K562 (cell line): Measurements from ENCODE around the gene CT83. TPM values are rescaled to one million over a fixed set of nuclear protein-coding genes. Genes with fewer than 3 reads are reported as not detected.

ENCODE experiments used
- ATAC-seq: fragments of 200-7000 bp; cut with Tn5 transposase; 3 replicates; pipeline ENCODE4 v1.9.1; 2020; ENCODE audit warnings: moderate library complexity
- BruUV-seq: library from RNA; stranded (reverse); fragments of 400-500 nt; replicated peaks from 2 replicates; lab custom pipeline; 2021; lab: Mats Ljungman, UMichigan
- CTCF ChIA-PET: fragments of 300-600 bp; formaldehyde crosslinking; extraction: SDS; loops from one replicate; lab custom pipeline; 2021; ENCODE audit warnings: low intra/inter-chr PET ratio; lab: Yijun Ruan, JAX
- POLR2A ChIA-PET: fragments of 300-600, 350-650 bp; sonication (Branson Sonifier 250); formaldehyde crosslinking; extraction: SDS; loops from one replicate; lab custom pipeline; 2021; ENCODE audit warnings: antibody characterized with exemption, inconsistent platforms; lab: Yijun Ruan, JAX
- DNase-seq, 4 experiments: peaks; one replicate each; pipeline versions ENCODE4 v3.0.0 to v3.0.0-alpha.2; 2011 to 2018; ENCODE audit warnings: low spot score in 3 of 4, mixed read lengths in 3 of 4; ENCODE audit errors: extremely low read depth in 1 of 4
- FAIRE-seq: peaks from 2 replicates; lab custom pipeline; 2011; peaks lifted over from hg19 to GRCh38; lab: Jason Lieb, UNC
- H2AFZ ChIP-seq: 2 replicates; pipeline ENCODE4 v1.6.0; 2011; ENCODE audit warnings: low read depth, low read length, control low read depth, inconsistent platforms
- H3K27ac ChIP-seq: fragments of 200-600 bp; 3 replicates; pipeline ENCODE4 v1.8.0; 2011; ENCODE audit warnings: low read depth, mild to moderate bottlenecking, control low read depth, inconsistent platforms, low read length, moderate library complexity, mixed read lengths; ENCODE audit errors: extremely low read depth
- H3K27me3 ChIP-seq, 2 experiments: fragments of 300-600 bp in 1 of 2; 2 replicates in 1 of 2; 3 replicates in 1 of 2; pipeline versions ENCODE4 v1.6.0 to v1.8.0; 2011; ENCODE audit warnings: inconsistent platforms in 2 of 2, low read length in 2 of 2, mild to moderate bottlenecking in 1 of 2, mixed read lengths in 1 of 2, moderate library complexity in 1 of 2; ENCODE audit not compliant: control insufficient read depth in 2 of 2, insufficient read depth in 2 of 2
- H3K36me3 ChIP-seq: fragments of 300-600 bp; 3 replicates; pipeline ENCODE4 v1.8.0; 2011; ENCODE audit warnings: mild to moderate bottlenecking, low read length, inconsistent platforms; ENCODE audit not compliant: control insufficient read depth, insufficient read depth
- H3K4me1 ChIP-seq, 2 experiments: fragments of 200-600 bp in 1 of 2; replicated peaks in 1 of 2; 2 replicates in 1 of 2; 3 replicates in 1 of 2; pipeline versions ENCODE4 v1.5.1 to v1.8.0; 2011; ENCODE audit warnings: inconsistent platforms in 2 of 2, low read length in 2 of 2, mild to moderate bottlenecking in 1 of 2, mixed read lengths in 1 of 2, moderate library complexity in 1 of 2; ENCODE audit not compliant: control insufficient read depth in 2 of 2, insufficient read depth in 2 of 2
- H3K4me2 ChIP-seq: 2 replicates; pipeline ENCODE4 v1.6.1; 2011; ENCODE audit warnings: low read length, control low read depth, inconsistent platforms, mixed read lengths; ENCODE audit not compliant: insufficient read depth
- H3K4me3 ChIP-seq: fragments of 200-600 bp; sonication (generic), shearing (Covaris generic); 2 replicates; pipeline ENCODE4 v1.5.1; 2016; ENCODE audit warnings: control low read depth, inconsistent platforms
- H3K79me2 ChIP-seq: fragments of 200-600 bp; 3 replicates; pipeline ENCODE4 v1.8.0; 2011; ENCODE audit warnings: low read length, inconsistent platforms; ENCODE audit not compliant: control insufficient read depth, insufficient read depth
- H3K9ac ChIP-seq, 2 experiments: 2 replicates each; pipeline versions ENCODE4 v1.6.0 to v1.6.1; 2011; ENCODE audit warnings: low read depth in 2 of 2, low read length in 2 of 2, control low read depth in 1 of 2, inconsistent platforms in 1 of 2, mild to moderate bottlenecking in 1 of 2, mixed read lengths in 1 of 2; ENCODE audit not compliant: insufficient read depth in 1 of 2
- H3K9me1 ChIP-seq: one replicate; pipeline ENCODE4 v1.6.0; 2011; ENCODE audit warnings: inconsistent platforms, mild to moderate bottlenecking, low read length, moderate library complexity; ENCODE audit not compliant: control insufficient read depth, insufficient read depth
- H3K9me3 ChIP-seq: replicated peaks from 2 replicates; pipeline ENCODE4 v1.5.1; 2011; ENCODE audit warnings: low read depth, low read length, inconsistent platforms; ENCODE audit not compliant: control insufficient read depth, insufficient read depth
- H4K20me1 ChIP-seq: replicated peaks from 2 replicates; pipeline ENCODE4 v1.6.1; 2011; ENCODE audit warnings: low read length, inconsistent platforms, mixed read lengths; ENCODE audit not compliant: control insufficient read depth, insufficient read depth
- CBX1 ChIP-seq: sonication (generic); IDR thresholded peaks from 2 replicates; pipeline ENCODE4 v1.6.1; 2016; ENCODE audit warnings: antibody characterized with exemption, low read depth, mild to moderate bottlenecking
- CHD7 ChIP-seq: fragments of 200-600 bp; sonication (generic); IDR thresholded peaks from one replicate; pipeline ENCODE4 v1.6.1; 2012; ENCODE audit warnings: mild to moderate bottlenecking, low read depth, low read length, inconsistent platforms
- CXXC5 ChIP-seq: fragments of 250-450 bp; sonication (Bioruptor Pico); IDR thresholded peaks from 2 replicates; pipeline ENCODE4 v1.8.0; 2022; ENCODE audit warnings: inconsistent platforms, mild to moderate bottlenecking, moderate library complexity
- MCM2 ChIP-seq: fragments of 450-650 bp; IDR thresholded peaks from 2 replicates; pipeline ENCODE4 v1.6.1; 2017; ENCODE audit warnings: low read depth, mild to moderate bottlenecking
- NBN ChIP-seq: fragments of 450-650 bp; IDR thresholded peaks from 2 replicates; pipeline ENCODE4 v1.6.1; 2016; ENCODE audit warnings: low read depth, mild to moderate bottlenecking
- TAF1 ChIP-seq: IDR thresholded peaks from 2 replicates; pipeline ENCODE4 v1.6.1; 2011; ENCODE audit warnings: mild to moderate bottlenecking, low read length, moderate library complexity; ENCODE audit not compliant: insufficient read depth, control insufficient read depth, severe bottlenecking; ENCODE audit errors: extremely low read depth
- XRCC4 ChIP-seq: IDR thresholded peaks from one replicate; pipeline ENCODE4 v1.6.1; 2011; ENCODE audit not compliant: insufficient read depth, insufficient read length; ENCODE audit errors: extremely low read depth
- ZKSCAN8 ChIP-seq: fragments of 200-800 bp; sonication (Bioruptor generic); IDR thresholded peaks from 2 replicates; pipeline ENCODE4 v1.6.1; 2016; ENCODE audit warnings: missing genetic modification characterization, missing compliant biosample characterization
- ZNF551 ChIP-seq: fragments of 250-450 bp; sonication (Bioruptor Pico); IDR thresholded peaks from 2 replicates; pipeline ENCODE4 v1.5.0; 2021; ENCODE audit warnings: mild to moderate bottlenecking, moderate library complexity
- WGBS: fragments of 100-300 bp; shearing (Covaris generic); methylation state at CpG from one replicate; pipeline ENCODE4 v1.1.6; 2016; ENCODE audit warnings: low coverage, mixed read lengths; ENCODE audit not compliant: insufficient coverage; ENCODE audit errors: missing lambda C conversion rate; 5-methylcytosine and 5-hydroxymethylcytosine counted together
- in situ Hi-C: fragments of 300-500 bp; cut with MboI; formaldehyde crosslinking; loops from 4 replicates; pipeline ENCODE4 v1.15.0; 2018; ENCODE audit warnings: inconsistent platforms, mixed read lengths
- intact Hi-C: fragments of 100-400 bp; cut with micrococcal nuclease; formaldehyde crosslinking; loops from 2 replicates; pipeline ENCODE4 v1.14.2; 2022
- polyA plus RNA-seq, 8 experiments: library from polyadenylated mRNA; depleted of rRNA in 4 of 8; stranded (reverse) in 5 of 8; unstranded in 3 of 8; fragments of >200 nt; fragmentation: Nextera tagmentation in 2 of 8; fragmentation: Illumina TruSeq in 1 of 8; extraction: Ambion mirVana in 2 of 8; extraction: Trizol in 1 of 8; gene quantifications; 2 replicates each; pipeline versions ENCODE4 v1.2.1 to v1.2.3, GENCODE V29; 2011 to 2014; ENCODE audit warnings: inconsistent platforms in 1 of 8, missing spikeins in 1 of 8
- total RNA-seq, 7 experiments: library from RNA; depleted of rRNA in 6 of 7; stranded (reverse); fragments of >200 nt in 6 of 7; fragmentation: Illumina TruSeq in 2 of 7; extraction: Trizol in 2 of 7; gene quantifications; 2 replicates each; pipeline versions ENCODE4 v1.2.1 to v1.2.3, GENCODE V29; 2011 to 2021; ENCODE audit warnings: low replicate concordance in 1 of 7
- TF ChIP-seq, protein P1 (sequence below): fragments of 450-650 bp; IDR thresholded peaks from 2 replicates; pipeline ENCODE4 v1.6.1; 2016; ENCODE audit warnings: antibody characterized with exemption

Gene CT83
- total and polyA plus RNA-seq, 9 of the 15 experiments (the other 6 are each of a cell fraction or from before 2014, with no cell fraction given): not detected

DNA sequence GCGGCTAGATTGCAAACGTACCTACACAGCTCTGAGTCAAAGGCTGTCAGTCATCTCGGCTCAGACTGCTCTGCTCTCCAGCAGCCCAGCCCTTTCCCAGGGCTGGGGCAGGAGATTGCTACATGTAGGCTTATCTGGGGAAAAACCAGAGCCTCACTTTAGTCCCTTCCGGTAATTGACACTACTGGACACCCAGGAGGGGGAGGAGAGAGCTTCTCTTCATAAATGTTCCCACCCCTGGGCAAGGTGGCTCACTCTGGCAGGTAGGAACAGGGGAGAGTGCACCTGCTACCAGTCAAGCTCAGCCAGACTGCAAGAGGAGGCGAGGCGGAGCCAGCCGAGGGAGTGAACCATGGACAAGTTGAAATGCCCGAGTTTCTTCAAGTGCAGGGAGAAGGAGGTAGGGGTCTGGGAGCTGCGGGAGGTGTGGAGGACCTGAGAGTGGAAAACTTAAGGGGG is 26.4 kb downstream of the CT83 start, which contains the start of gene SLC6A14:
SLC6A14 (plus strand) TSS at position 249 of the 459 bp plus-strand sequence; CDS start at position 353, 104 bp downstream.
- FAIRE-seq: no peak
- no peaks in the 10 kb centered on the region for H3K79me2 ChIP-seq
- H3K4me3 ChIP-seq: no peak within 1 kb of the TSS
- no peak for DNase-seq
- TF ChIP-seq TAF1: no peak
- TF ChIP-seq, protein P1, sequence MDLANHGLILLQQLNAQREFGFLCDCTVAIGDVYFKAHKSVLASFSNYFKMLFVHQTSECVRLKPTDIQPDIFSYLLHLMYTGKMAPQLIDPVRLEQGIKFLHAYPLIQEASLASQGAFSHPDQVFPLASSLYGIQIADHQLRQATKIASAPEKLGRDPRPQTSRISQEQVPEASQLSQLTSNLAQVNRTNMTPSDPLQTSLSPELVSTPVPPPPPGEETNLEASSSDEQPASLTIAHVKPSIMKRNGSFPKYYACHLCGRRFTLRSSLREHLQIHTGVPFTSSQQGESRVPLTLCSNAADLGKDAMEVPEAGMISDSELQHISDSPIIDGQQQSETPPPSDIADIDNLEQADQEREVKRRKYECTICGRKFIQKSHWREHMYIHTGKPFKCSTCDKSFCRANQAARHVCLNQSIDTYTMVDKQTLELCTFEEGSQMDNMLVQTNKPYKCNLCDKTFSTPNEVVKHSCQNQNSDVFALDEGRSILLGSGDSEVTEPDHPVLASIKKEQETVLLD: no peak
- TF ChIP-seq CBX1: no peak
- TF ChIP-seq ZNF551 (CRISPR knock-in tag): no peak
- no peak for TF ChIP-seq ZKSCAN8
- TF ChIP-seq NBN: no peak
- no peak for TF ChIP-seq MCM2
- TF ChIP-seq CXXC5: no peak
- no peak for TF ChIP-seq XRCC4
- no peak for TF ChIP-seq CHD7
- H3K27me3 ChIP-seq: no peaks in the 10 kb centered on the region
- H3K4me2 ChIP-seq: no peak within 1 kb of the TSS
- WGBS: 2% methylated on average over 8 of the region's 9 CpGs
- no peaks in the 10 kb centered on the region for H3K36me3 ChIP-seq
- in situ Hi-C loops (no loop called here), intact Hi-C loops (no loop called here)
- H3K9me3 ChIP-seq: no peaks in the 10 kb centered on the region
- ChIA-PET CTCF (no interaction called here), POLR2A (no interaction called here)
- ATAC-seq: no peak
- H3K9ac ChIP-seq: no peak within 1 kb of the TSS
- no peaks in the 10 kb centered on the region for H3K4me1 ChIP-seq
- H4K20me1 ChIP-seq: no peaks in the 10 kb centered on the region
- H2AFZ ChIP-seq: no peak within 1 kb of the TSS
- H3K9me1 ChIP-seq: no peaks in the 10 kb centered on the region
- no TSS peak for BruUV-seq
- H3K27ac ChIP-seq: no peak within 1 kb of the TSS
